GM11168 (cell line): ENCODE results near the gene GRK5.

Experiments used
- in situ Hi-C: fragments of 300-500 bp; cut with MboI; formaldehyde crosslinking; loops from one replicate; pipeline ENCODE4 v1.12.0; 2022; ENCODE audit warnings: low sequenced_read_pairs; ENCODE audit not compliant: unreplicated experiment

Gene GRK5

GRCh38 chr10:119309423-119309770, 102.0 kb downstream of the GRK5 start:
- in situ Hi-C loops: no loop called here

- in situ Hi-C loops: no loop called here
Measured at GRCh38 chr10:119310806-119311205, 103.4 kb downstream of the GRK5 start.

- in situ Hi-C loops: no loop called here
Measured at GRCh38 chr10:119312241-119312640, 104.9 kb downstream of the GRK5 start.

DNA sequence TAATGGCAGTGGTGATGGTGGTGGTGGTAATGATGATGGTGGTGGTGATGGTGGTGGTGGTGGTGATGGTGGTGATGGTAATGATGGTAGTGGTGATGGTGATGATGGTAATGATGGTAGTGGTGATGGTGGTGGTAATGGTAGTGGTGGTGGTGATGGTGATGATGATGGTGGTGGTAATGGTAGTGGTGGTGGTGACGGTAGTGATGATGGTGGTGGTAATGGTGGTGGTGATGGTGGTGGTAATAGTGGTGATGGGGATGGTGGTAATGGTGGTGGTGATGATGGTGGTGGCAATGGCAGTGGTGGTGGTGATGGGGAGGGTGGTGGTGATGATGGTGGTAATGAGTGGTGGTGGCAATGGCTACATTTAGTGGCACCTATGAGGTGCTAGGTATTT, 105.7 kb downstream of the GRK5 start:
- in situ Hi-C loops: no loop called here

- in situ Hi-C loops: no loop called here
Measured at GRCh38 chr10:119313644-119314043, 106.3 kb downstream of the GRK5 start.

GRCh38 chr10:119314061-119314460, 106.7 kb downstream of the GRK5 start:
- in situ Hi-C loops: no loop called here

- in situ Hi-C loops: no loop called here
Measured at GRCh38 chr10:119314486-119314885, 107.1 kb downstream of the GRK5 start.

DNA sequence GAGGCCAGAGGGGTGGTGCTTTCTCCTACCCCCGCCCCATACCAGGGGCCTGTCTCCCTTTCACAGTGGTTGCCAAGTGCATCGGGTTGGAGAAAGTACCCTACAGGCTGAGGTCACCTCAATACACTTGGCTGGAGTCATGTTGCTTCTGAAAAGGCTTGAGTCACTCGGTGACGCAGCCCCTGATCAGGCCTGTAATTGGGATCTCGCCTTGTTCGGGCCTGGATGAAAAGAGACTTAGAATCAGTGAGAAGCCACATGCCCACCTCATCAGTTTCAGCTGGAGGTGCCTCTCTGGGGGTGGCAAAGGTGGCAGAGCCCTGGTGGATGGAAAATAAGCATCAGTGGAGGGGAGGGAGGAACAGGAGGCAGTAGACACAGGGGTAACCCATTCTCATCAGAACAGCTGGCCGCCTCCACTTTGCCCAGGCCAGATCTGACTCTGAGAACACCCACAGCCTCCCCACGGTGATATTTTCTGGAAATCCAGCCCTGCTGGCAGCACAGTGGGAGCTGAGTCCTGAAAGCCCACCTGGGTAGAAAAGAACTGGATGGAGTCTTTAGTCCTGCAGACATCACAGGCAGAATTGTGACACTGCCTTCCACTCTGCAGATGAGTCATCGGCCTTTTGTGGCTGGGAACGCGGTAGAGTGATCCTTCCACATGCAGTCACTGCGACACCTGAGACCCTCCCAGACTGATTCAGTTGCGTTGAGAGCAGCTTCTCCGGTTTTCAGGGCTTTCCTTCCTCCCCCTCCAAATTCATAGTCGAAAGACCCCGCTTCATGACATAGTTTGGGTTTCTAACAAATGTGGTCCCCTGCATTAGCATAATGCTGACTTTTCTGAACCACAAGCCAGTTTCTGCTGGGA, 108.0 kb downstream of the GRK5 start:
- in situ Hi-C loops: no loop called here

DNA sequence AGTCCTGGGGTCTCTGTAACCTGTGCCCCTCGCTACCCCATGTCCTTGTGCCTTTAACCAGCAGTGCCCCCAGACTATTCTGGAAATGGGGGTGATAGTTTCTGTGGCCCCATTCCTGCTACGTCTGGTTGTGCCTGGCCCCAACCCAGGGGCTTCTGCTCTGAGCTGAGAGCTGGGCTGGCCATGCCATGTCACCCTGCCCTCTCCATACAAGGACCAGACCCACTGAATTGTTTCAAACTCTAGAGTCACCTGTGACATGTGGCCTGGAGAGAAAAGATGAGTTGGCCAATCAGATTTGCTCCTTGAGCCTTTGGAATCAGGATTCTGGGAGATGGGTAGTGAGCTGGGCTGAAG, 108.6 kb downstream of the GRK5 start:
- in situ Hi-C loops: no loop called here

DNA sequence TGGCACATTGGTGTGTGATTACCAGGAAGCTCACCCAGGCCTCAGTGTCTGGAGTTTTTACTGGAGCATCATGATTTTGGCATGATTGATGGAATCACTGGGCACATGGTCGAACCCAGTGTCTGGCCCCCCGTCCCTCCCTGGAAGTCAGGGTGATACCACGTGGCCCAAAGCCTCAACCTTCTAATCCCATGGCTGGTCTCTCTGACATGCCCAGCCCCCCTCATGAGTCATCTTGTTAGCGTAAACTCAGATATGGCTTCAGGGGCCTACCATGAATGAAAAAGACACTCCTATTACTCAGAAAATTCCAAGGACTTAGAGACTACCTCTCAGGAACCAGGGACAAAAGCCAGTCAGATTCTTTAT, 109.3 kb downstream of the GRK5 start:
- in situ Hi-C loops: no loop called here

DNA sequence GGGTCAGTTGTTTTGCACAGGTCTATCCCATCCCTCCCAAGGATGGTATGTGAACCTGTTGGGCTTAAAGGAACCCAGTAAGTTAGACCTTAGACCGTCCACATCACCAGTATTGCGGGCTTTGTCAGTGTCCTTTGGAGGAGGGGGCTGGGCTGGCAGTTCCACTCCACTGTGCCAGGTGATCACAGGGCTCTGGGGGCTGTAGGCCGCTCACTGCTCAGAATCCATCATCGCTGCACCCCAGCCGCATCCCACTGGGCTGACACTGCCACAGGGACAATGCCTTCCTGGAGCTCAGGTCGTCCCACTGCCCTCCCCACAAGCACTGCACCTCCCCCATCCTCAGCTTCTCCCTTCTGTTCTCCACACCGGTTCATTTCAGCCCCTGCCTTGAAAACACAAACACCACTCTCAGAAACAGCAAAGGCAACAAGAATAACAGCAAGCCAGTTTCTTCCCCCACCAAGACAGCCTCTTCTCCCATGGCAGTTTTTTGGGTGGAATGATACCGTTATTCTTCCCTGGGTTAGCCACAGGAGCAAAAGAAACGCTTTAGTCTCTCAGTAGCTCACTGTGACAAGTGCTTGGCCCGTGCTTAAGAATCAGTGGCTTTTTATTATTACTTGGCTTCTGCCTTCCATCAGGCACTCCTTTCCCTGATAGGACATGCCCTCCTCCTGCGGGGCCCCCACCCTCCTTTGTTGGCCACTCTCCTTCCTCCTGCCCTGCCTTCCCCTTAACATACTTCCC, 111.2 kb downstream of the GRK5 start:
- in situ Hi-C loops: no loop called here

DNA sequence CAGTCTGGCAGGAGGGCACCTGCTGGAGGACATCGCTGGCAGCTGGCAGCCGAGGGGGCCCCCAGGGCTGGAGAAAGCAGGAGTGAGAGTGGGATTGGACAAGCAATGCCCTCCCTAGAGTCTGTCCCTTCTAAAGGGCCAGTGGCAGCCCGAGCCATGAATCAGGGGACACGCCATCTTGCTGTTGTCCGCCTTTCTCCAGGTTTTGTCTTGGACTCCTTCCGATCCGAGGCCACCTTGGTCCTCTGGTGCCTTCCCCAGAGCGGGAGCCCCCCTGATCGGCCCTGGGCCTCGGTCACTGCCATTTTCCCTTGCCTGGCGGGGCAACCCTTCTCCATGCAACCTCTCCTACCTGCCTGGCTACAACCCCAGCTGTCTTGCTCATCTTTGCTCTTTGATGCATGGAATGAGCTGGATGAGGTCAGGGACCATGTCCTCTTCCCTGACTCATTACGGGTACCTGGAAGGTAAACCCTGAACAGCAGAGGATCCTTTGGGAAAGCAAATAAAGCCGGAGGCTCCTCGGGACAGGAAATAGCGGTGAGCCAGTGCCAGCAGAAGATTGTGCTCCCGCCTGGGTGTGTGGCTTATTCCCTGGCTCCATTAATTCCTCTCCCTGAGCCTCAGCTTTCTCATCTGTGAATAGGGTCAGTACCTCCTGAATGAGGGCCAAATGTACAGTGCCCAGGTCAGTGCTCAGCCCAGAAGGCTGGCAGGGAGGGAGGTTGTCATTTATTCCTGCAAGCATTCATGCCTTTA, 112.0 kb downstream of the GRK5 start:
- in situ Hi-C loops: no loop called here

- in situ Hi-C loops: no loop called here
Measured at GRCh38 chr10:119319920-119320258, 112.5 kb downstream of the GRK5 start.

DNA sequence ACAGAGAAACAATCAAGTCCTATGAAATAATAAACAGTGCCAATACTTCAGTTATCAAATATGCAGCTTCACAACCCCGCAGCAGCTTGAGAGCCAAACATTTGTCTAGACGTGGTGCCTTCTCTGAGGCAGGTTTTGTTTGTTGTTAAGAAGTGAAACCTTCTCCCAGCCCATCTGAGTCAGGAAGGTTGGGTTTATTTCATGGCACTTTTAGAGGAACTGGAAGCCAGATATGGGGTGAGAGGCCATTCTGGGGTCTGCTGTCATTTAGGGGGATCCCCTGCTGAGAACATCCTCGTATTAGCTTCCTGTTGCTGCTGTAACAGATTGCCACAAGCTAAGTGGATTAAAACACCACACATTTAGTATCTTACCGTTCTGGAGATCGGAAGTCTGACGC, 113.6 kb downstream of the GRK5 start:
- in situ Hi-C loops: no loop called here

DNA sequence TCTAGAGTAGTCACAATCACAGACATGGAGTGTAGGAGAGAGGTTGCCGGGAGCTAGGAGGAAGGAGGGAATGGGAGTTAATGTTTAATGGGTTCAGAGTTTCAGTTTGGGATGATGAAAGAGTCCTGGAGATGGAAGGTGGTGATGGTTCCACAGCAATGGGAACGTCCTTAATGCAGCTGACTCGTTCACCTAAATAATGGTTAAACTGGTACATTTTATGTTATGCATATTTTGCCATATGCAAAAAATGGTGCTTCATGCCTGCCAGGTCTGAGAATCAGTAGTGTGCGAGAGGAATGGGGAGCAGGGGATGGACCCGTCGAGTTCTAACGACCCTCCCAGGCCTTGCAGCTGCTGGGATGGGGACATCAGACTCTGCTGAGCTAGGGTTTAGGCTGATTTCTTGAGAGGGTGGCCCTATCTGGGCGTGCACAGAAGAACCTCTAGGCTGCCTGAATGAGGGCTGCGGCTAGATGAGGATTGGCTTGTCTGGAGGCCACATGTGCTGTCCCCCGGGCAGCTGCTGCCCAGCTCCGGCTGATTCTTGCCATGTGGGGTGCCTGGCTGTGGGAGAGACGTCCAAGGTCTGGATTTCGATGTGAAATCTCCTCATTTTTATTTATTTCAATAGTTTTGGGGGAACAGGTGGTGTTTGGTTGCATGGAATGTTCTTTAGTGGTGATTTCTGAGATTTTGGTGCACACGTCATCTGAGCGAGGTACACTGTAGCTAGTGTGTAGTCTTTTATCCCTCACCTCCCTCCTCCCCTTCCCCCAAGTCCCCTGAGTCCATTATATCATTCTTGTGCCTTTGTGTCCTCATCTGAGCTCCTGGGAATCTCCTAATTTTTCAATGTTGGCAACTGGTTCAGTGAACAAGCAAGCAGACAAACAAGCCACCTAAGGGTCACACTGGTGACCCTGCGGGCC, 116.0 kb downstream of the GRK5 start:
- in situ Hi-C loops: no loop called here

DNA sequence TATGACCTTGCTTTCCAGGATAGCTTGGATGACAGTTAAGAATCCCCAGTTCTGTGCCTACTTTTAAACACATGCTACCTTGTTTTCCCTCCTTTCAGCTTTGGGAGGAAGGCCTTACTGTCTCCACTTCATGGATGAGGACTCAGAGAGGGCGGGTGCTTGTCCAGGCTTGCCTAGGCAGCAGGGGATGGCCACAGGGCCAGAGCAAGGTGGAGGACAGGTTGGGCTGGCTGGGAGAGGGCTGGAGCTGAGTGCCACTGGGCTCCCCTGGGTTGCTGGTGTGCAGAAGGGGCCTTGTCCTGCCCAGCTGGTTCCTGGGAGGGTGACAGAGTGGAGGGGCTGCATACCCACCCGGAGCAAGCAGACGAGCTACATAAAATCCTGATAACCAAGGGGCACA, 117.8 kb downstream of the GRK5 start:
- in situ Hi-C loops: no loop called here

DNA sequence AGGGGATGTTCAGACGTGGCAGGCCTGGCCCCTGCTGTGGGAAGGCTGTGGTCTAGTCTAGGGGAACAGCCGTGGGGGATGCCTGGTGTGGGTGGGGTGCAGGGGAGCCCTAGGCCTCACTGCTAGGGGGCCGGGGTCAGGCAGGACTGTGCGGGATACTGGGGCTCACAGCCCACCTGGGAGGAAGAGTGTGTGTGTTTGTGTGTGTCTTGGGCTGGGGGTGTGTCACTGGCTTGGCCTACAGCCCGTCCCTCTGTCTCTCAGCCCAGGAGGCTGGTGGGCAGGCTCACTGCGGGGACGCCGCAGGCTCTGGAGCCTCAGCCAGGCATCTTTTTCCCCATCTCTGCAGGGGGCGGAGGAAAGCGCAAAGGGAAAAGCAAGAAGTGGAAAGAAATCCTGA, 118.8 kb downstream of the GRK5 start:
- in situ Hi-C loops: no loop called here

DNA sequence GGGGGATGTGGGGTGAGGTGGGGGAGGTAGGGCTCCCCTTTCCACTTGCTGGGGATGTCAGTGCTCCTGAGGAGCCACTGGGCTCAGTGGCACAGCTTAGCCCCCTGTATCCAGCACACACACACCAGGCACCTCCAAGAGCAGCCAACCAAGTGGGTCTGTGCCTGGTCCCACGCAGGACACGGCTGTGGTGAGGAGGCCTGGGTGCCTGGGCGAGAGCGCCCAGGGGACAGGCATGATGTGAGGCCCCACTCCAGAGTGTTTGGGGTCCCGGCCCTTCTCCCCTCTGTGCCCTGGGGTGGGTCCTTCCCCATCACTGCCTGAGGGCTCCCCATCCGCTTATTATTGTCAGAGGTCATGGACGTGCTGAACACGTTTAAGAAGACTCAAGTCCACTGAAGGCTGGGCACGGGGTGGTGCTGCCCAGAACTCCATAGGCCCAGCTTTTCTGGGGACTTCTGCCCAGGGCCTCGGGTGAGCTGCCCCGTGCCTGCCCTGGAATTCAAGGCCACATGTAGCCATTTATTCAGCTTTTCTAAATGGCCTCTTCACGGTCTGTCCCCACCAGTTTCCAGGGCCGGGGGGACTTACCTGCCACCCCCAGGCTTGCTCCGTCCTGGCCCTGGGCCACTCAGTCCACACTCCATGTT, 119.8 kb downstream of the GRK5 start:
- in situ Hi-C loops: no loop called here

GRCh38 chr10:119328223-119328622, 120.9 kb downstream of the GRK5 start:
- in situ Hi-C loops: no loop called here

GRCh38 chr10:119330342-119330741, 123.0 kb downstream of the GRK5 start:
- in situ Hi-C loops: no loop called here
